ACC112 (cell line): ENCODE data around the gene EHBP1.

ENCODE experiments used
- H2AFZ ChIP-seq: fragments of 200-600 bp; sonication (generic); one replicate; pipeline ENCODE4 v1.6.0; 2017; ENCODE audit warnings: antibody characterized with exemption, low read length; ENCODE audit not compliant: unreplicated experiment
- H3K27ac ChIP-seq: fragments of 200-600 bp; sonication (generic); 2 replicates; pipeline ENCODE4 v1.5.1; 2014; ENCODE audit warnings: low read depth, mild to moderate bottlenecking, antibody characterized with exemption, low read length, moderate library complexity
- H3K27me3 ChIP-seq: fragments of 200-600 bp; sonication (generic); 2 replicates; pipeline ENCODE4 v1.6.1; 2014; ENCODE audit warnings: mild to moderate bottlenecking, antibody characterized with exemption, low read length, moderate library complexity, mixed read lengths; ENCODE audit not compliant: insufficient read depth
- H3K36me3 ChIP-seq: fragments of 200-600 bp; sonication (generic); 2 replicates; pipeline ENCODE4 v1.6.1; 2016; ENCODE audit warnings: mild to moderate bottlenecking, antibody characterized with exemption, low read length, moderate library complexity, mixed read lengths; ENCODE audit not compliant: insufficient read depth
- H3K4me1 ChIP-seq: fragments of 200-600 bp; sonication (generic); one replicate; pipeline ENCODE4 v1.6.1; 2016; ENCODE audit warnings: low read length, mixed read lengths; ENCODE audit not compliant: insufficient read depth, unreplicated experiment, control insufficient read depth
- H3K4me3 ChIP-seq: fragments of 200-600 bp; sonication (generic); 2 replicates; pipeline ENCODE4 v1.5.1; 2014; ENCODE audit warnings: mild to moderate bottlenecking, low read depth, low read length
- H3K79me2 ChIP-seq: fragments of 200-600 bp; sonication (generic); one replicate; pipeline ENCODE4 v1.6.0; 2016; ENCODE audit warnings: low read length; ENCODE audit not compliant: control insufficient read depth, unreplicated experiment, insufficient read depth

EHBP1 gene

GRCh38 chr2:62974999-62975398, 269.5 kb downstream of the EHBP1 start:
- Histone ChIP-seq H3K79me2 (no peaks in the 10 kb centered on the region), H3K36me3 (peaks cover 19% of the 10 kb centered on the region), H3K27me3 (no peaks in the 10 kb centered on the region), H2AFZ (no peak overlapping the region), H3K4me3 (no peak overlapping the region), H3K27ac (no peak overlapping the region), H3K4me1 (no peaks in the 10 kb centered on the region)

- H3K27me3 ChIP-seq, result no peaks in the 10 kb centered on the region
Observed at GRCh38 chr2:62991605-62992004, 286.1 kb downstream of the EHBP1 start.

DNA sequence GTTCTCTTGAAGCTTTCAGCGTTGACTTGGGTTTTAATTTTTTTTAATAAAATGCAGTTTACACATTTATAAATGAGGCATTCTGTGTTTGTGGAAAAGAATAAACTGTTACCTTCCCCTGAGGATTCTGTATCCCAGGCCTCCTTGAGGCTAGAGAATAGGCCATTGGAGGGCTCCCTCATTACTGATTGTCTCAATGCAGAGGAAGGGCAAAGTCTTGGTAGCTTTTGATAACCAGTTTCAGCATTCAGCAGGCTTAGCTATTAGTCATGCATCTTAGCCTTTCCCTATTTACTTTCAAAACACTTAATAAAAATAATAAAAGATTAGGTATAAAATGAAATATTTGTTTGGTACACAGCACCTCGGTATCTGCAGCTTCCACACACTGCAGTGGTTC, 287.0 kb downstream of the EHBP1 start:
- Histone ChIP-seq H3K79me2 (no peaks in the 10 kb centered on the region), H3K36me3 (peaks cover 9% of the 10 kb centered on the region), H3K4me3 (no peak overlapping the region), H3K27me3 (no peaks in the 10 kb centered on the region), H3K27ac (no peak overlapping the region), H3K4me1 (no peaks in the 10 kb centered on the region), H2AFZ (no peak overlapping the region)

More at GRCh38 chr2:62991605-62992004, 286.1 kb downstream of the EHBP1 start:
- Histone ChIP-seq H2AFZ (no peak overlapping the region), H3K27ac (no peak overlapping the region), H3K4me3 (no peak overlapping the region), H3K4me1 (no peaks in the 10 kb centered on the region), H3K36me3 (peaks cover 9% of the 10 kb centered on the region), H3K79me2 (no peaks in the 10 kb centered on the region)

GRCh38 chr2:62994206-62994605, 288.7 kb downstream of the EHBP1 start:
- H3K36me3 ChIP-seq, result peaks cover 3% of the 10 kb centered on the region; the same call in 1 of the 2 replicates
- H3K79me2 ChIP-seq, result no peaks in the 10 kb centered on the region
- H3K4me1 ChIP-seq, result peaks cover 9% of the 10 kb centered on the region
- H3K27ac ChIP-seq, result no peak overlapping the region
- H2AFZ ChIP-seq, result no peak overlapping the region
- no peaks in the 10 kb centered on the region for H3K27me3 ChIP-seq
- H3K4me3 ChIP-seq, result no peak overlapping the region

DNA sequence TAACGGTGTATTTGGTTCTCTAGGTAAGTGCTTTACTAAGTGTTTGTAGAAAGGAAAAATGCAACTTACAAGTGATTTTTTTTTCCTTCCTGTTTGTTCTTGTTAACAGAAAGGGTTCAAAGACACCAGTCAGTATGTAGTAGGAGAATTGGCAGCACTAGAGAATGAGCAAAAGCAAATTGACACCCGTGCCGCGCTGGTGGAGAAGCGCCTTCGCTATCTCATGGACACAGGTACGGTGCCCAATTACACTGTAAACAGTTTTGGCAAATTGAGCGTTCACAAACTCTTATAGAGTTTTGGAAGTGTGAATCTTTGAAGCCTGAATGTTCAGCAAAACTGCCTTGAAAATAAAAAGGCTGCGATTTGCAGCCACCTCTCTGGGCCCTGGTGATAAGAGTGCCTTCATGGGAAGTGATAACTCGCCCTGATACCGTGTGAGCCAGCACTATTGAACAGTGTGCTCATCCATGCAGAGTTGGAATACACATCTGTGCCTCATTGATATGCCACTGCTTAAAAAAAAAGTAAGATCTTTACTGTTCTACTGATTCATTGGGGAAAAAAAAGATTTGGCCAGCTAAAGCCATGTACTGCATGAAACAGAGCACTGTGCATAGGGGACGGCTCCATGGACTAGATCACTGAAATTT, 291.1 kb downstream of the EHBP1 start:
- no peak overlapping the region for H2AFZ ChIP-seq
- H3K4me3 ChIP-seq, result no peak overlapping the region
- H3K36me3 ChIP-seq, result peaks cover 3% of the 10 kb centered on the region; the same call in 1 of the 2 replicates
- H3K79me2 ChIP-seq, result no peaks in the 10 kb centered on the region
- H3K27me3 ChIP-seq, result no peaks in the 10 kb centered on the region
- peaks cover 22% of the 10 kb centered on the region for H3K4me1 ChIP-seq
- H3K27ac ChIP-seq, result no peak overlapping the region

GRCh38 chr2:62998949-62999348, 293.4 kb downstream of the EHBP1 start:
- Histone ChIP-seq H3K27ac (peak overlapping the region; percentile 63), H3K27me3 (no peaks in the 10 kb centered on the region), H3K4me3 (no peak overlapping the region), H3K79me2 (no peaks in the 10 kb centered on the region), H3K36me3 (no peaks in the 10 kb centered on the region), H2AFZ (no peak overlapping the region), H3K4me1 (peaks cover 22% of the 10 kb centered on the region)

DNA sequence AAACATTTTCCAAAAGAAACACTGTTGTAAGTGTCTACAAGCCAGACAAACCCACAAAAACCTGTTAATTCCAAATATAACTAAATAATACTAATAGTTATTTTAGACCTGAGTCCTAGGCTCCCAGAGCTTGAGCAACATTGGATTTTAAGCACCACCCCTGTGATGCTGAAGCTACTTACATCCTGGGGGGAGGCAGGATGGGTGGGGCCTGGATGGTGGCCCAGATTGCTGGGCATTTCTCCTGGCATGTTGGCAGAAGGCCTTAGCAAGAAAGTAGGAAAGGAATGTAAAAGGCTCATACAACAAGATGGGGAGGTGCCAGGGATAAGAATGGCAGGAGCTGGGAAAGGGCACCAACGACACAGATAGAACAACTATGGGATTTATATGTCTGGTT, 294.4 kb downstream of the EHBP1 start:
- peak overlapping the region; percentile 63 for H3K27ac ChIP-seq
- no peaks in the 10 kb centered on the region for H3K27me3 ChIP-seq
- no peaks in the 10 kb centered on the region for H3K79me2 ChIP-seq
- H3K36me3 ChIP-seq, result no peaks in the 10 kb centered on the region; the same call in 1 of the 2 replicates
- H3K4me1 ChIP-seq, result peaks cover 22% of the 10 kb centered on the region
- H3K4me3 ChIP-seq, result no peak overlapping the region
- no peak overlapping the region for H2AFZ ChIP-seq

DNA sequence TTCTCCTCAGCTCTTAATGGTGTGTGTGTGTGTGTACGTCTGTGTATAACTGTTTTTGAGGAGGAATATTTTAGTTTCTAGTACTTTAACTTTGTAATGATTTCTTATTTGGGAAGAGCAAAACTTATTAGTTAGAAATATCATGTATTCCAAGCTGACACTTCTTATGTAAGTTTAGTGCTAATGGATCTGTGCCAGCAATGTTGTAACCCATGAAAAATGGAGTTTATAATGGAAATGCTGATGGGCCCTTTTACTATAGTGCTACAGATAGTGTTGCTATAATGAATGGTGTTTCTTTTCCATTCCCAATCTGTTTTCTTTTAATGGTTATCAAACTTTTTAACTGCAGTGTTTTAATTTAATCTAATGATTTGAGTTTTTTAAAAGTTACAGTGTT, 295.3 kb downstream of the EHBP1 start:
- peaks cover 22% of the 10 kb centered on the region for H3K4me1 ChIP-seq
- no peak overlapping the region for H3K27ac ChIP-seq
- H3K27me3 ChIP-seq, result no peaks in the 10 kb centered on the region
- no peak overlapping the region for H2AFZ ChIP-seq
- no peaks in the 10 kb centered on the region; the same call in 1 of the 2 replicates for H3K36me3 ChIP-seq
- no peaks in the 10 kb centered on the region for H3K79me2 ChIP-seq
- H3K4me3 ChIP-seq, result no peak overlapping the region

- Histone ChIP-seq H3K27ac (no peak overlapping the region), H2AFZ (no peak overlapping the region), H3K4me1 (peaks cover 22% of the 10 kb centered on the region), H3K36me3 (no peaks in the 10 kb centered on the region; the same call in 1 of the 2 replicates), H3K79me2 (no peaks in the 10 kb centered on the region), H3K4me3 (no peak overlapping the region), H3K27me3 (no peaks in the 10 kb centered on the region)
Observed at GRCh38 chr2:63001576-63001975, 296.1 kb downstream of the EHBP1 start.

DNA sequence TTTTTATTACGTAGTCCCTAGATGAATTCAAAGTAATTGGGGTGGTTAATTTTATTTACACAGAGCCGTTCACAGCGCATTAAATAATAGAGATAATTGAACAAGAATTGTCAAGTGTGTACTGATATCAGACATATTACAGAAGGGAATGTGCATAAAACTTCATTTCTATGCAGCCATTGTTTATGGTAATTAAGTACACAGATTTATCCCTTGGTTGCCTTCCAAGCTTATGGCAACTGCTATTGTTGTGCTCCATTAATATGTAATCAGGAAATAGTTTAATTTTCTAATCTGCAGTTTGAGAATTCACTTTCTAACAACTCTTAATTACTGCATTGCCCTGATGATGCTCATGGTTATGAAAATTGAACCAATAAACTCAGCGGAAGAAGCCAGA, 297.8 kb downstream of the EHBP1 start:
- Histone ChIP-seq H3K27ac (no peak overlapping the region), H2AFZ (no peak overlapping the region), H3K27me3 (no peaks in the 10 kb centered on the region), H3K36me3 (no peaks in the 10 kb centered on the region; the same call in 1 of the 2 replicates), H3K4me1 (peaks cover 21% of the 10 kb centered on the region), H3K4me3 (no peak overlapping the region), H3K79me2 (no peaks in the 10 kb centered on the region)

DNA sequence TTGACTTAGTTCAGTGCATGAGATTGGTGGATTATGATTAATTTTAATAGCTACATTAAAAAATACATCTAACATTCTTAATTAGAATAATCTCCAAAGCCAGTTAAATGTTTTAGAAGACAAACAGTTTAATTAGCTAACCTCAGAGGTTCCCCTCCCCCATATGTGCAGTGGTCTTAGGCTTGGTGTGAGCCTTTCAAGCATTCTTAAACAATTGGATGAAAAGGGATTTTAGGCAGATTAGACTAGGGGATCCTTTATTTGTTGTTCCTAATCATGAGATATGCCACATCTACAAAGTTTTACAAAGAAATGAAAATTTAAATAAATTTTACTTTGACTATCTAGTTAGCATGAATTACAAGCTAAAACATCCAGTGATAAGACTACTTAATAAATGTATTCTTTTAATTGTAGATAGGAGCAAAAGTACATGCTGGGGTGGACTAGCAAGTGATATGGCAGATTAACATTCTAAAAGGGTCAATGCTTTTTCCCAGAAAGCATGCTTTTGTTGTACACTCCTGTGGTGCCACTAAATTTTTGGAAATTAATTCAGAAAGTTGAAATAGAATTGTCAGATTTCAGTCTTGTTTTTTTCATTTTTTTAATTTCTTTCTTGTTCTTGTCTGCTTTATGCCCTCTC, 302.4 kb downstream of the EHBP1 start:
- H3K4me1 ChIP-seq, result peaks cover 8% of the 10 kb centered on the region
- peaks cover 1% of the 10 kb centered on the region; the same call in 1 of the 2 replicates for H3K36me3 ChIP-seq
- no peak overlapping the region for H2AFZ ChIP-seq
- H3K27me3 ChIP-seq, result no peaks in the 10 kb centered on the region
- H3K79me2 ChIP-seq, result no peaks in the 10 kb centered on the region
- no peak overlapping the region for H3K4me3 ChIP-seq
- H3K27ac ChIP-seq, result no peak overlapping the region
